ENCODE results near the gene NEK7.

Gene NEK7

GRCh38 chr1:198263186-198263585 is 106.4 kb downstream of the NEK7 start:
- DNase-seq, result no peak

- no peak for DNase-seq
Observed at GRCh38 chr1:198264282-198264681, 107.5 kb downstream of the NEK7 start.

GRCh38 chr1:198265073-198265661 is 108.4 kb downstream of the NEK7 start:
- no peak for DNase-seq

- DNase-seq, result no peak
Observed at GRCh38 chr1:198267056-198267455, 110.3 kb downstream of the NEK7 start.

GRCh38 chr1:198267921-198268320 is 111.1 kb downstream of the NEK7 start:
- DNase-seq, result no peak

- DNase-seq, result peak; percentile 34
Observed at GRCh38 chr1:198268784-198269645, 112.2 kb downstream of the NEK7 start.

- no peak for DNase-seq
Observed at GRCh38 chr1:198269646-198269940, 112.8 kb downstream of the NEK7 start.

GRCh38 chr1:198270273-198270828 is 113.6 kb downstream of the NEK7 start:
- no peak for DNase-seq

- DNase-seq, result no peak
Observed at GRCh38 chr1:198271467-198271866, 114.7 kb downstream of the NEK7 start.

- DNase-seq, result no peak
Observed at GRCh38 chr1:198272492-198272891, 115.7 kb downstream of the NEK7 start.

GRCh38 chr1:198273748-198274295 is 117.0 kb downstream of the NEK7 start:
- no peak for DNase-seq

- DNase-seq, result no peak
Observed at GRCh38 chr1:198275597-198275996, 118.8 kb downstream of the NEK7 start.

GRCh38 chr1:198276241-198276640 is 119.4 kb downstream of the NEK7 start:
- DNase-seq, result no peak

GRCh38 chr1:198278943-198279342 is 122.1 kb downstream of the NEK7 start:
- DNase-seq, result no peak

GRCh38 chr1:198280080-198280479 is 123.3 kb downstream of the NEK7 start:
- no peak for DNase-seq

GRCh38 chr1:198281911-198282310 is 125.1 kb downstream of the NEK7 start:
- no peak for DNase-seq

GRCh38 chr1:198283222-198283621 is 126.4 kb downstream of the NEK7 start:
- DNase-seq, result no peak

- no peak for DNase-seq
Observed at GRCh38 chr1:198287916-198288315, 131.1 kb downstream of the NEK7 start.

- no peak for DNase-seq
Observed at GRCh38 chr1:198290089-198290683, 133.4 kb downstream of the NEK7 start.

GRCh38 chr1:198291036-198291435 is 134.2 kb downstream of the NEK7 start:
- no peak for DNase-seq

GRCh38 chr1:198291924-198292323 is 135.1 kb downstream of the NEK7 start:
- DNase-seq, result no peak

GRCh38 chr1:198295225-198295624 is 138.4 kb downstream of the NEK7 start:
- peak; percentile 60 for DNase-seq

- peak; percentile 32 for DNase-seq
Observed at GRCh38 chr1:198295971-198296370, 139.2 kb downstream of the NEK7 start.

- no peak for DNase-seq
Observed at GRCh38 chr1:198297281-198297680, 140.5 kb downstream of the NEK7 start.
